NCI-H2107 treated with DMSO at 0.1 percent for 48 hours (cell line): ENCODE results near the gene GABRB3.

Experiments
- DNase-seq: peaks from one replicate; lab custom pipeline; 2025; ENCODE audit not compliant: unreplicated experiment; lab: John Stamatoyannopoulos, UW

GABRB3 gene

GRCh38 chr15:26772154-26773066 is at the start of gene GABRB3:
Gene GABRB3, minus strand, starts transcription at chr15:26773066.
- DNase-seq = no peak

- DNase-seq = no peak
These were observed 34.9 kb upstream of the GABRB3 start for GRCh38 chr15:26807517-26808427.

- DNase-seq = no peak
These were observed 33.7 kb upstream of the GABRB3 start for GRCh38 chr15:26806574-26806973.

- DNase-seq = no peak
These were observed 33.3 kb upstream of the GABRB3 start for GRCh38 chr15:26806151-26806550.

GRCh38 chr15:26805470-26805869 is 32.6 kb upstream of the GABRB3 start:
- peak; percentile 30 for DNase-seq

- no peak for DNase-seq
These were observed 31.4 kb upstream of the GABRB3 start for GRCh38 chr15:26804063-26804804.

- DNase-seq = no peak
These were observed 17.3 kb upstream of the GABRB3 start for GRCh38 chr15:26790118-26790517.

- DNase-seq = no peak
These were observed 8.9 kb upstream of the GABRB3 start for GRCh38 chr15:26781816-26782215.

GRCh38 chr15:26773917-26774316 is 1.1 kb upstream of the GABRB3 start:
- DNase-seq = no peak

- peak; percentile 5 for DNase-seq
These were observed 406 bp upstream of the GABRB3 start for GRCh38 chr15:26773067-26773877.

GRCh38 chr15:26771578-26772153 is 1.2 kb downstream of the GABRB3 start:
- no peak for DNase-seq

- no peak for DNase-seq
These were observed 1.7 kb downstream of the GABRB3 start for GRCh38 chr15:26771168-26771567.

- DNase-seq = peak; percentile 42
These were observed 5.6 kb downstream of the GABRB3 start for GRCh38 chr15:26767169-26767670.

- DNase-seq = no peak
These were observed 6.6 kb downstream of the GABRB3 start for GRCh38 chr15:26766262-26766661.

GRCh38 chr15:26759986-26760385 is 12.9 kb downstream of the GABRB3 start:
- DNase-seq = no peak

GRCh38 chr15:26758079-26758478 is 14.8 kb downstream of the GABRB3 start:
- DNase-seq = no peak

GRCh38 chr15:26757141-26757540 is 15.7 kb downstream of the GABRB3 start:
- no peak for DNase-seq

- DNase-seq = no peak
These were observed 28.0 kb downstream of the GABRB3 start for GRCh38 chr15:26744894-26745293.

GRCh38 chr15:26739791-26740190 is 33.1 kb downstream of the GABRB3 start:
- no peak for DNase-seq

GRCh38 chr15:26738996-26739395 is 33.9 kb downstream of the GABRB3 start:
- no peak for DNase-seq
